ENCODE measurements around the gene FBXO24. TPM values are rescaled to one million over a fixed set of nuclear protein-coding genes. Genes with fewer than 3 reads are reported as not detected.

Gene FBXO24
- total RNA-seq, 1 experiment from 2014 or later = 0.78 TPM

DNA sequence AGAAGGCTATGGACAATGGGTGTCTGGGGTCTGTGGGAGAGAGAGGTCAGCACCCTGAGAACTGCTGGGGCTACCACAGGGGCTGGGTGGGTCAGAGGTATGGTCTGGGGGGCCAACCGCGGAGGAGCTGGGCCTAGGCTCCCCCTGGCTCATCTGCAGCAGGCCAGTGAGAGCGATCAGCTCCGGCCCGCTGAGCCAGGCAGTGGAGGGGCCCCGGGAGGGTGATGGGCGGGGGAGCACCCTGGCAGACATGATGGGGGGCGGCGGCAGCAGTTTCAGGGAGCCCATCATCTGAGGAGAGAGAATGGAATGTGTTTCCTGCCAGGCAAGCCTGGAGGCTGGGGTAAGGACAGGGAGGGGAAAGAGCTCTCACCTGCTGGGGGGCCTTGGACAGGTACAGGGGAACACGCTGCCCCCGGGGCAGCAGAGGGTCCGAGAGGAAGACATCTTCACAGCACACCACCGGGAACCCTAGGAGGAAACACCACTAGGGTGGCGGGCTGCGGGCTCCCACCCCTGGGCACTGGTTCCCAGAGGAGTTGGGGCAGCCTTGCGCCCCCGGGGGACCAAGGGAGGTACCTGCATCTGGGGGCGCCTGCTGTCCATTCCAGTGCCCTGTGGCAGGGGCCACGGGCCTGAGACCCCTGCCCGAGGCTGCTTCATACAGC is 13.7 kb upstream of the FBXO24 start:
- no peak for DNase-seq (ENCODE audit: low spot score)
- in situ Hi-C loops (cut with HindIII; ENCODE audit: low sequenced_read_pairs) = no loop called here

DNA sequence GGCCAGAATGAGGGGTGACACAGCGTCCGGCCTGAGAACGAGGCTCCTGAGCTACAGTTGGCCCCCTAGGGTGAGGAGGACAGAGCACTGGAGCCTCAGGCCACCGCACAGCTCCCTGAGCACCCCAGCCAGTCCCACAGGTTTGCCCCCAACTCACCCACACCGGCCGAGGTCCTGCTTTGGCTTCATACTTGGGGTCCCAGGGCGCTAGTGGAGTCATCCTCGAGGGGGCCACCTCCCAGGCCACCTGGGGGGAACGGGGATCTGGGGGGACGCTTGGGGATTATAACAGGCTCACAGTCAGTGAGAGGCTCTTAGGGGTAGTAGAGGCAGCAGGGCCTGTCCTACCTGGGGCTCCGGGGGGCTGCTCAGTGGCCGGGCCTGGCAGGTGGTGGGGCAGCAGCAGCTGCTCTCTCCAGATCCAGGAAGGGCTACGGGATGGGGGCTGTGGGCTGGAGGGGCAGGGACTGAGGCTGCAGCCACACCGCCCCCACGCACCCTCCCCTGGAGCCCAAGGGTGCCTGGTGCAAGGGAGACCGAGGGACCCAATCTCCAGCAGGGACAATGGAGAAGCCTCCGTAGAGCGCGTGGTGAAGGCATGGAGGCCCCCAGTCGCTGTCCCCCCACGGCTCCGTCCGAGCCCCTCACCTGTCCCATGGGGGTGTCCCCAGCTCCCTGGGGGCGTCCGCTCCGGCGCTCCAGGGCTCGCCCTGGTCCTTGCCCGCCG is 13.0 kb upstream of the FBXO24 start:
- DNase-seq (ENCODE audit: low spot score) = no peak
- in situ Hi-C loops (cut with HindIII; ENCODE audit: low sequenced_read_pairs) = no loop called here

DNA sequence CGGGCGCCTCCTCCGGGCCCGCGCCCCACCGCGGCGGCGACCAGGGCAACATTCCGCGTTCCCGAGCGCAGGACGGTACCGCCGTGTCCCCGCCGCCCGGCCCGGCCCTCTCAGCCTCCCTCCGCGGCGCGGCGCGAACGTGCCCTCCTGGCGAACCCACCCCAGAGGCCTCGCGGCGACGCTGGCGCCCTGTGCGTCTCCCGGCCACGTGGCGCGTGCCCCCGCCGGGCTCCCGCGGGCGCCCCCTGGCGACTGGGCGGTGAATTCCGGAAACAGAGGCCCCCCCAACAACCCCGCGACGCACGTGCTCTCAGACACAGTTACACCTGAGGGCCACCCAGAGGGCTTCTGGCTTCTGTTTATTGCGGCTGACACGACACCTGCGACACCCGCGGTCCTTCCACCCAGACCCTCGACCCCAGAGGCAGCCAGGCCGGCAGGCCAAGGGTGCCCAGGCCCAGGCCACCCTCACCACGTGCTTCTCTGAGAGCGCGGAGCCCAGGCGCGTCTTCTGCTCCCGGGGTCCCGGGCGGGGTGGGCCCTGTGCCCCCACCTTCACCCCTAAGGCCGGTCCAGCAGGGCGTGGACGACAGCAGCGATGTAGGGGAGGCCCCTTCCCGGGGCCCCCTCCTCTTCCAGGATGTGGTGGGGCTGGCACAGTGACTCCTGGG is 12.3 kb upstream of the FBXO24 start, which contains the start of gene SAP25:
TSS of gene SAP25 (minus strand) at position 210 of the 671 bp plus-strand sequence. CDS start at position 52, 158 bp downstream.
- no peak for DNase-seq (ENCODE audit: low spot score)
- in situ Hi-C loops (cut with HindIII; ENCODE audit: low sequenced_read_pairs) = no loop called here

DNA sequence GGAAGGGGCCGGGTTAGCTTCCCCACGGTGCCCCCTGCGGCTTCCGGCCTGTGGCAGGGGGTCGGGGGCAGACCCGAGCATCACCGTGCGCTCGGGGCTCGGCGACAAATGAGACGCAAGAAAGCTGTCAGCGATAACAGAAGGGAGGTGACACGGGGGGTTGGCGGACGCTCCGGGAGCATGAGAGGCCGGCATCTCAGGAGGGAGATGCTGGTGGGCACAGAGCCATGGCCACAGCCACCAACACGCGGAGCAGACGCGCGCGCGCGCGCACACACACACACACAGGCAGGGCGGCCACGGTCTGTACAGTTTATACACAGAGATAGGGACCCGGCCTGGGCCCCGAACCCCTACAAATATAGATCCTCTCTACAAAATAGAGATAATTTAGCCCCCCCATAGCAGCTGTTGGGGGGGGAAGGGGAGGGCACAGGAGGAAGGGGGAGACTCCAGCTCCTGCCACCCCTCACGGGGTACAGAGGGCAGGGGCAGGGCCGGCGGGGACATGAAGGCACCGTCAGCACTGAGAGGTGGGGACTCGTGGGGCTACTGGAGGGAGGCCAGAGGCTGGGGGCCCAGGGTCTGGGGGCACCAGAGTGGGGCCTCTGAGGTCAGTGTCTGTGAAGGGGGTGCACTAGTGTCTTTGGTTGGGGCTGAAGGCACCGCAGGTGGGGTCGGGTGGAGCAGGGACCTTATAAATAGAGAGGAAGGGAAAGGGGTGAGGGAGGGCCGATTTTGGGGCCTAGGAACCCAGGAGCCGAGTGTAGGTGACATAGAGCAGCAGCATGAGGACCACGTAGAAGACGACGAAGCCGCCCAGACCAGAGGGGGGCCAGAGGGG is 11.5 kb upstream of the FBXO24 start:
- DNase-seq (ENCODE audit: low spot score) = no peak
- in situ Hi-C loops (cut with HindIII; ENCODE audit: low sequenced_read_pairs) = no loop called here

DNA sequence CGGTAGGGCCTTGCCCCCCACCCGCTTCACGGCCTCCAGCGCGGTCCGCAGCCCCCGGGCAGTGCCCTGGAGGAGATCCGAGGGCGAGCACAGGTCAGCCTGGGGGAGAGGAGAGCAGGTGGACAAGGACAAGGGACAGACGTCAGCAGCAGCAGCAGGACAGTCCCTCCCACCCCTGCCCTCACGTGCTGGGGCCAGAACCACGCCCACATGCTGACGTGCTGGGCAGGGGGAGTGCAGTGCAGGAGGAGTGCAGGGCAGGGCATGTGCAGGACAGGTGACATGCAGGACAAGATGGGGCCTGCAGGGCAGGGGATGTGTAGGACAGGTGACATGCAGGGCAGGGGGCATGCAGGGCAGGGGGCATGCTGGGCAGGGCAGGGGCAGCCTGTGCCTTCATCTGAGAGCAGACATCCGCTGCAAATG is 10.9 kb upstream of the FBXO24 start:
- DNase-seq (ENCODE audit: low spot score) = no peak

DNA sequence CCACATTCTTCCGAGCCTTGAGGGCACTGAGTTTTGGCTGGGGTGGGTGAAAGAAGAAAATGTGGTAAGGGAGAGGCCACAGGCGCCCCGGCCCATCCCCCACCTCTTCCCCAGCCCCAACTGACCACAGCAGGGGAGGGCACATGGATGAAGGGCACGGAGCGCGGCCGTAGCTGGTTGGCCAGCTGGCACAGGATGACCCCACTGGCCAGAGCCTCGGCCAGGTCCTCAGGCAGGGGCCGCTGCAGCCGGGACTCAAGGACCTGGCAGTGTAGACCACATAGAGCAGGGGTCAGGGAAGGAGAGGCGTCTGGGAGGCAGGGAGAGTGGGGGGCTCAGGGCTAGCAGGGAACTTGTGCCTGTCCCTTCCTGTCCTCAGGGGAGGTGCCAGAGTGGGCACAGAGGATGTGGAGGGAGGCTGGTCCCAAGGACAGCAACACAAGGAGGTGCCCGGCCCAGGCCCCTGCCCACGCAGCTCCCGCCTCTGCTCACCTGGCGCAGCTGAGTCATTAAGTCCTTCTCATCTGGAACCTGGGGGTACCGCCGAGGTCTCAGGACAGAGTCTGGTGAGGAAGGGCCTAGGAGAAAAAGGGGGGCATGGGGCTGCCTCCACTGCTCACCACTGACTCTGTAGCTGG is 10.3 kb upstream of the FBXO24 start:
- in situ Hi-C loops (cut with HindIII; ENCODE audit: low sequenced_read_pairs) = no loop called here
- no peak for DNase-seq (ENCODE audit: low spot score)

More for the DNA sequence above, 10.9 kb upstream of the FBXO24 start:
- in situ Hi-C loops (cut with HindIII; ENCODE audit: low sequenced_read_pairs) = no loop called here

DNA sequence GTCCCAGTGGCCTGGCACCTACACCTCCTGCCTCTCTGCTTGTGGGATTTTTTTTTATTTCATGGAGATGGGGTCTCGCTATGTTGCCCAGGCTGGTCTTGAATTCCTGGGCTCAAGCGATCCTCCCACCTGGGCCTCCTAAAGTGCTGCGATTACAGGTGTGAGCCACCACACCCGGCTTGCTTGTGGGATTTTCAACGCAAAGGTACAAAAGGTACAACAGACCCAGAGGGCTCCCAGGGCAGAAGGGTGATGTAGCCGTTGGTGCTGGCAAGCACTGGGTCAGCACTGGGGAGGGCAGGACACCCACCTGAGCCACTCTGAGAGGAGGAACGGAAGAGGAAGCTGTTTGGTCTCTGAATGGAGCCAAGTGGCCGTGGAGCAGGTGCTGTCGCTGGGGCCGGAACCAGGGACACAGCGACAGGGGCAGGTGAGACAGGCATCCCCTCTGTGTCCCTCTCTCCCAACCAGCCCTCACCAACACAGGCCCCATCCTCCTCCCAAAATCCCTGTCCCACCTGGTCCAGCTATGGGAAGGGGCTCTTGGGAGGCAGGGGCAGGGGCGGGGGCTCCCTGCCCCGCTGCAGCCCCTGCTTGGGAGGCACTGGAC is 9.6 kb upstream of the FBXO24 start:
- in situ Hi-C loops (cut with HindIII; ENCODE audit: low sequenced_read_pairs) = no loop called here
- DNase-seq (ENCODE audit: low spot score) = no peak

DNA sequence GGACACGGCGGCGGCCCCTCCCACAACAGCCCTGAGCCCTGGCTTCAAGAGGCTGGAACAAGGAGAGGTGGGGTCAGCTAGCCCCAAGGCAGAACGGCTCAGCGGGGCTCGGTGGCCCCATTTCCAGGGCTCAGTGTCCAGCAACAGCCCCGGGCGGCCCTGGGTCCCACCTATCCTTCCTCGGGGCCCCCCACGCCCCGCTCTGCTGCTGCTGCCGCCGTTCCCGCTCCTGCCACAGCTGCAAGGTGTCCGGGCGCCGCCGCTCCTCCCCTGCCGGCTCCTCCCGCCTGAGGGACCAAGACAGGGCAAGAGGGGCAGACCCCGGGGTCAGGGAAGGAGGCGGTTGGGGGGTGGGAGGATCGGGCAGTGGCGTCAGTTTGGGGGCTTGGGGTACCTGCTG is 9.0 kb upstream of the FBXO24 start:
- in situ Hi-C loops (cut with HindIII; ENCODE audit: low sequenced_read_pairs) = no loop called here
- DNase-seq (ENCODE audit: low spot score) = no peak

DNA sequence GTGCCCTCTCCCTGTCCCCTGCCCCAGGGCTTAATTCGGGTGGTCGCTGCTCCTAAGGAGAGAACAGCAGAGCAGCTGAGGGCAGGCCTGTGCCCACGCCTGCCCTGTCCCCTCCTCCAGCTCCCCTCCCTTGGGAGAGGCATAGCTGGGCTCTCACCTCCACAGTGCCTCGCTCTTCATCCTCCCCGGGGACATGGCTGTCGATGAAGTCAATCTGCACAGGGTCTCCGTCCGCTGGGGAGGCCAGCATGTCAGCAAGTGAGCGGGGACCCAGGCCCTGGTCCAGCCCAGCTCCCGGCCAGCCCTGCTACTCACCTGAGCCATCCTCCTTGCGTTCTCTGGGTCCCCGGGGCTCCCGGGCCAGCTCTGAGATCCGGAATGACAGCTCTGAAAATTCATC is 8.6 kb upstream of the FBXO24 start:
- DNase-seq (ENCODE audit: low spot score) = no peak
- in situ Hi-C loops (cut with HindIII; ENCODE audit: low sequenced_read_pairs) = no loop called here

DNA sequence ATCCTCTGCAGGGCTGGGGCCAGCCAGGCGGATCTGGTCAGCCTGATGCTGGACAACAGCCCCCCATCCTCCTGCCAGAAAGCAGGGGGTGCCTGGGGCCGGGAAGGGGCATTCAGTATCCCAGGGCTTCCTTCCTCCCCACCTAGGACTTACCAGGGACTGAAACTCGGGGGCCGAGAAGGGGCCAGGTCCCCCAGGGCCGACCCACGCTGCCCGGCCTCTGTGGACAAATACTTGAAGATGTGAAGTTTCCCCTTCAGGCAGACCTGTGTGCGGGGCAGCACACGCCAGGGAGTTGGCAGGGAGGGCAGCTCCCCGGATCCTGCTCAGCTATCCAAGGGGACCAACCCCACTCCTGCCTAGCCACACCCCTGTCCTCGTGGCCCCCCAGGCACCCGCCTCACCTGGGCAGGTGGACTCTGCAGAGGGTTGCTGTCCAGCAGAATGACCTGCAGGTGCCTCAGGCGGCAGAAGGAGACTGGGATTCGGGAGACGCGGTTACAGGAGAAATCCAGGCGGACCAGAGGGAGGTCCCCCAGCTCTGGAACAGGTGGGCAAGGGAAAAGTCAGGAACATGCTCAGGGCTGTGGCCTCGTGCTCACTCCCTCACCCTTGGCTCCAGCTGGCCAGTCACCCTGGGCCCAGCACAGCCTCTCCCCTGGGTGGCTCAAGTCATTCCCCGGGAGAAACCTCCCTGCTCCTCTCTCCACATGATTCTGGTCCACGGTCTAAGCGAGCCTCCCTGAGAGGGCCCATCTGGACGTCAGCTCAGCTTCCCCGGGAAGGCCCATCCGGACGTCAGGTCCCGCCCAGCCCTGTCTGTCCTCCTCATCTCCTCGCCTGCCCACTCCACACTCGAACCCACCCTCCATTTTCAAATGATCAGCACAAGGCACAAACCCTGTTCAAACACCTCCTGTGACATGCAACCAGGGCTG is 7.6 kb upstream of the FBXO24 start:
- in situ Hi-C loops (cut with HindIII; ENCODE audit: low sequenced_read_pairs) = no loop called here
- DNase-seq (ENCODE audit: low spot score) = no peak

DNA sequence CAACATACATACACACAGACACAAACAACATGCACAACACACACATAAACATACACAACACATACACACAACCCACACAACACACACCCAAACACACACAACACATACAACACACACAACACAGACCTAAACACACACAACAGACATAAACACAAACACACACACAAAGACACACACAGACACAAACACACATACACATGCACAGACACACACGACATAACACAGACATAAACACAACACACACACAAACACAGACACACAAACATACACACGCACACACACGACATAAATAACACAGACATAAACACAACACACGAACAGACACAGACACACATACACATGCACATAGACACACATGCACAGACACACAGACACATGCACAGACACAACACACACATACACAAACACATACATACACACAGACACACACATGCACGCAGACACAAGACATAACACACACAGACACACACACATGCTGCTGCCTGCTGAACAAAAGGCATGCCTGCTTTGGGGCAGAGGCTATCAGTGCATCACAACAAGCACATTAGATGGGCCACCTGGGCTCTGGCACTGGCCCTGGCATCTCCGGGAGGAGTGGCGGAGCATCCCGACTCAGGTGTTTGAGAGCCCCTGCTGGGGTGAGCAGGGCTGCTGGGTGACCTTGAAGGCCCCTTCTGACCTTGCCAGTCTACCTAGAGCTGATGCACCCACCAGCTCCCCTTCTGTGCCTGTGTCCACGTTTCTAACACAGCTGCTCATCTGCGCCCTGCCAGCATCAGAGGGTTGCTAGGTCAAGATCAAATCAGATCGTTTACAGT is 5.5 kb upstream of the FBXO24 start:
- no peak for DNase-seq (ENCODE audit: low spot score)
- in situ Hi-C loops (cut with HindIII; ENCODE audit: low sequenced_read_pairs) = no loop called here

DNA sequence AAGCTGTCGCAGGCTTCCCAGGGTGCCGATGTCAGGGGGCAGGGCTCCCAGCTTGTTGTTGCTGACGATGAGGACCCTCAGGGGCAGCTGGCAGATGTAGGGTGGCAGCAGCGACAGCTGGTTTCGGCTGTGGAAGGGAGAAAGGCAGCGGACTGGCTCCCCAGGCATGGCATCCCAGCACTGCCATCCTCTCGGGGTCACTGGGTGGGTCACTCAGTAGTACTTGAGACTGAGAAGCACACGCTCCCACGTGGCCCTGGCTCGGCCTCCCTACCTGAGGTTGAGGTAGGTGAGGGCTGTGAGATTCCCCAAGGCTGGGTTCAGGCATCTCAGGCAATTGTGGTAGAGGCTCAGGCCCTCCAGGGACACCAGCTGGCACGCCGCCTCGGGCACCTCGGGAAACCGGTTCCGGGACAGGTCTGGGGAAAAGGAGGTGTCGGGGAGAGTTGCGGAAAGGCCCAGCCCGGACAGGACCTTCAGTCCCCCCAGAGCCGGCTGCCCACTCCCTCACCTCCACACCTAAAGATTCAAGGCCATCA is 4.0 kb upstream of the FBXO24 start:
- no peak for DNase-seq (ENCODE audit: low spot score)
- in situ Hi-C loops (cut with HindIII; ENCODE audit: low sequenced_read_pairs) = no loop called here

DNA sequence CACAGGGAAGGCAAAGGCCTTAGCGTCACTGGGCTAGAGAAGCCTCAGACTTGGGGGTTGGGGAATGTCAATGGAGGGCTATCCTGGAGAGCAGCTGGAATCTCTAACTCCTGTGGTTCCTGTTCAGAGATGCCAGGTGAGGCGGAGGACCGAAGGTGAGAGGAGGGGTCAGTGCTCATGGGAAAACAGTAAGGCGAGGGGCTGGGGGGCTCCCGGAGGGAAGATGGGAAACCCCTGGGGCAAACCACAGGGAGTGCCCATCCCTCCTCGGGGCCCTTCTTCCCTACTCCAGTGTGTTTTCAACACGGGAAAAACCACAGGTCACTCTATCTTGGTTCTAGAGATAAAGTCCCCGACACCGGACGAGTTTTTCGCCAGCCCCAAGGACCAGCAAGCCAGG is 3.5 kb upstream of the FBXO24 start:
- DNase-seq (ENCODE audit: low spot score) = no peak
- in situ Hi-C loops (cut with HindIII; ENCODE audit: low sequenced_read_pairs) = no loop called here

DNA sequence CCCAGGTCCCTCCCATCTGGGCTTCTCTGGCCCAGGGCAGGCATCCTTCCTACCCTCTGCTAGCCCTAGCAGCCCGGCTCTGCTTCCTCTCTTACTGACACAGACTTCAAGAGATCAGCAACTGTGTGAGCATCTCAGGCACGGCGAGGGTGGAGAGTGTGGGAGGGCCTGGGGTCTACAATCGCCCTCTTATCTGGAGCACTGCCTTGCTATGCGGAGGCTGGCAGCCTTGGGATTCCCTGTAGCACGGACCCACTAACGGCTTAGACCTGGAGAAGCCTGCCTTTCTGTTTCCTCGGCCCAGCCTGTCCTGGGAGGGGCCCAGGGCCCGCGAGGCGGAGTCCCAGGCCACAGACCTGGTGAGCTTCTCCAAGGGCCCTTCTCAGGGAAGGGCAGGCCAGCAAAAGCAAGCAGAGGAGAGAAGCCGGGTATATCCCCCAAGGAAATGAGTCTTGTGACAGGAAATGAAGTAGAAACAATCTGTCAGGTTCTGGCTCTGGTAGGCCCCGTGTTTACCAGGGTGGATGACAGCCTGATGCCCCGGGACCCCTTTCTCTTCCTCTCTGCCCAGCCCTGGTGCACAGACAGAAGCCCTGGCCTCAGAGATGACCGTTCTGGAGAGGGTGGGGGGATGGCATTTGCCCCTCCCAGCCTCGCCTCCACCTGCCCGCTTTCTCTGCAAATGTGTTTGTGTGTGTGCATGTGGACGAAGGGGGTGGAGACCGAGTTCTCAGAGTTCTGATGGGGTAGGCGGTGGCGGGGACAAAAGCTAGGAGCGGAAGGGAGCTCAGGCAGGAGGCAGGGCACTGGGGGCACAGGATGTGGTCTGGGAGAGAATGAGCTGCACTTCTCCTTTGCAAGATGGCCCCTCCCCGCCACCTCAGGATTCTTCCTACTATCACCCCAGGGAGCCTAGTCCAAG is 2.7 kb upstream of the FBXO24 start:
- in situ Hi-C loops (cut with HindIII; ENCODE audit: low sequenced_read_pairs) = no loop called here
- no peak for DNase-seq (ENCODE audit: low spot score)

DNA sequence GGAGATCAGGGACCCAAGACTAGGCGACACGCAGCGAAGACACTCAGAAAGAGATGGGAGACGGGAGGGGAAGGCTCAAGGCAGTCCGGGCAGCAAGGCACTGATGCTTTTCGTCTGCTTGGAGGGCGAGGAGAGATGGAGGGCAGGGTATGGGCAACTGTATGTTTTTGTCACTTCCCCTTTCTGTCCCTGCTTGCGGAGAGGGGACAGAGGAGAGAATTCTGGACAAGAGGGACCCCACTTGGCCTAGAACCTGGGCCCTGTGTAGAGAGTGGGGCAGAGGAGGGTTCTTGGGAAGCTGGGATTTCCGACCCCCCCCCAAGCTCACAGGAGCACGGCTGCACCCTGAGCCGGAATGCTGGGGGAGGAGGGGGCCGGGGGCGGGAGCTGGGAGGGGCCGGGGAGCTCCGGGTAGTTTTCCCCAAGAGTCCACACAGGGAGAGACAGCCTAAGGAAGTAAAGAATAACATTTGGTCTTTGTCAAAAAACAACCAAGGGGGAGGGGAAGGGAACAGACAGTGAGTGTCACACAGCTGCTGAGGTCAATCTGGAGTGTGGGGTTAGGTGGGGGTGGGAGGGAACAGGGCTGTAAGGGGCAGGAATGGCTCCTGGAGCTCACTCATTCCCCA is 2.0 kb upstream of the FBXO24 start:
- no peak for DNase-seq (ENCODE audit: low spot score)
- in situ Hi-C loops (cut with HindIII; ENCODE audit: low sequenced_read_pairs) = no loop called here
